ENCODE measurements around the gene ABCD1.

DNA sequence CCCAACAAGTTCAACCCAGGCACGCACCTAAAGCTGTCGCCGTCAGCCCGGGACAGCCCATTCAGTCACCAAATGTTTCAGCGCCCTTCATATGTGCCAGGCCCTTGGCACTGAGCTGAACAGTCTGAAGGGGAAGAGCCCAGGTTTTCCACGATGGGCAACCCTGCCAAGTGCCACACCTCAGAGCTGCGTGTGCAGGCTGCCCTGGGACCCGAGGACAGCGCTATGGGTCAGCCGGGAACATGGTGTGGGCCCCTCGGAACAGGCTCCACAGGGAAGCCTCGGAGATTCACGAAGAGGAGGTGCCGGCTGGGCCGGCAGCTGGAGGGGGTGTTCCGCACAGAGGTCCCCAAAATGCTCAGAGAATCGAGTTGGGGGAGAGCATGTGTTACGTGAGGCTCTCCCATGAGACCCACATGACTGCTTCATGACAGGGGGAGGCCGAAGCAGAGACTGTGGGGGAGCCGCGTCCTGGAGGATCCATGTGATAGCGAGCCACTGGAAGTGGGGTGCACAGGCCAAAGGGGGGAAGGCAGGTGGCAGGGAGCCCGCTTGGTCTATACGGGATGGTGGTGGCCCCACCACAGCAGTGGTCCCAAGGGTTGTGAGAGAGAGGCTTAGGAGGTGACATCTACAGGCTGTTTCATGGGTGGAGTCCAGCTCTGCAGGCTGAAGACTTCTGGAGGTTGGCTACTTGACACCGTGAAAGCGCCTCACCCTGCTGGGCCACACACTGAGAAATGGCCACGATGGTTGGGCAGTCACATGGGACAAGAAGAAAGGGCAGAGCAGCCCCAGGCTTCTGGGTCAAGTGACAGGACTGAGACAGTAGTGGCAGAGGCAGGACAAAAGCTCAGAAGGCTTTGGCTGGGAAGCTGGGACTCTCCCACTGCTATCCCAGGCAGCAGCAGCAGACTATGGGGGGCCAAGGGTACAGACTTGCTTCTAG, 14.7 kb upstream of the ABCD1 start:
- TF ChIP-seq POLR2AphosphoS5 (IDR thresholded peaks at IDR 0.05) = peak in 1 of 3 donors; percentile 15
- TF ChIP-seq, protein P1, sequence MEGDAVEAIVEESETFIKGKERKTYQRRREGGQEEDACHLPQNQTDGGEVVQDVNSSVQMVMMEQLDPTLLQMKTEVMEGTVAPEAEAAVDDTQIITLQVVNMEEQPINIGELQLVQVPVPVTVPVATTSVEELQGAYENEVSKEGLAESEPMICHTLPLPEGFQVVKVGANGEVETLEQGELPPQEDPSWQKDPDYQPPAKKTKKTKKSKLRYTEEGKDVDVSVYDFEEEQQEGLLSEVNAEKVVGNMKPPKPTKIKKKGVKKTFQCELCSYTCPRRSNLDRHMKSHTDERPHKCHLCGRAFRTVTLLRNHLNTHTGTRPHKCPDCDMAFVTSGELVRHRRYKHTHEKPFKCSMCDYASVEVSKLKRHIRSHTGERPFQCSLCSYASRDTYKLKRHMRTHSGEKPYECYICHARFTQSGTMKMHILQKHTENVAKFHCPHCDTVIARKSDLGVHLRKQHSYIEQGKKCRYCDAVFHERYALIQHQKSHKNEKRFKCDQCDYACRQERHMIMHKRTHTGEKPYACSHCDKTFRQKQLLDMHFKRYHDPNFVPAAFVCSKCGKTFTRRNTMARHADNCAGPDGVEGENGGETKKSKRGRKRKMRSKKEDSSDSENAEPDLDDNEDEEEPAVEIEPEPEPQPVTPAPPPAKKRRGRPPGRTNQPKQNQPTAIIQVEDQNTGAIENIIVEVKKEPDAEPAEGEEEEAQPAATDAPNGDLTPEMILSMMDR (IDR thresholded peaks at IDR 0.05 in 8 of 11, conservative IDR thresholded peaks at IDR 0.05 in 3 of 11) = no peak
- no peak for TF ChIP-seq POLR2A (IDR thresholded peaks at IDR 0.05)
